Measurements from ENCODE around the gene MGAT4A. TPM values are rescaled to one million over a fixed set of nuclear protein-coding genes. Genes with fewer than 3 reads are reported as not detected.
"Not testable (repeated sequence)": the region's sequence is repeated elsewhere in the genome, so short reads cannot be mapped to it uniquely, and the experiment has no call there.

The MGAT4A gene
- total RNA-seq, 2 experiments from 2014 or later, result 73.4 to 76.2 TPM

- peak; percentile 68 for DNase-seq
- peaks cover 39% of the 10 kb centered on the region for H3K36me3 Mint-ChIP-seq (ENCODE audit: low read depth)
- peaks cover 66% of the 10 kb centered on the region for H3K4me1 Mint-ChIP-seq (ENCODE audit: low read depth)
- ChIA-PET CTCF (interaction anchor here (0.6 to 11.2 kb wide), 19 partner anchors 10 to 106 kb away, joined by 3 to 67 read pairs (median 5); no protein-coding TSS in a partner anchor), POLR2A (interaction anchor here (0.9 to 10.1 kb wide), 18 partner anchors 9 to 106 kb away, joined by 3 to 128 read pairs (median 6); no protein-coding TSS in a partner anchor)
- peak; percentile 10 for ATAC-seq
- peak overlapping the region; percentile 92 for H3K4me3 Mint-ChIP-seq
- H3K27ac Mint-ChIP-seq, result peak overlapping the region; percentile 87
- no peaks in the 10 kb centered on the region for H3K9me3 Mint-ChIP-seq (ENCODE audit: insufficient read depth)
- H3K27me3 Mint-ChIP-seq (ENCODE audit: low read depth), result no peaks in the 10 kb centered on the region
Measured at GRCh38 chr2:98730053-98730706, 752 bp downstream of the MGAT4A start.

GRCh38 chr2:98729652-98730051 is 1.3 kb downstream of the MGAT4A start:
- ATAC-seq (no peak), DNase-seq (no peak)
- peaks cover 43% of the 10 kb centered on the region for H3K36me3 Mint-ChIP-seq (ENCODE audit: low read depth)
- H3K9me3 Mint-ChIP-seq (ENCODE audit: insufficient read depth), result no peaks in the 10 kb centered on the region
- peak overlapping the region; percentile 87 for H3K27ac Mint-ChIP-seq
- peak overlapping the region; percentile 92 for H3K4me3 Mint-ChIP-seq
- ChIA-PET POLR2A (interaction anchor here (0.9 to 10.1 kb wide), 16 partner anchors 9 to 106 kb away, joined by 3 to 128 read pairs (median 6); no protein-coding TSS in a partner anchor), CTCF (interaction anchor here (0.8 to 11.2 kb wide), 16 partner anchors 9 to 107 kb away, joined by 3 to 67 read pairs (median 5); no protein-coding TSS in a partner anchor)
- no peaks in the 10 kb centered on the region for H3K27me3 Mint-ChIP-seq (ENCODE audit: low read depth)
- peaks cover 66% of the 10 kb centered on the region for H3K4me1 Mint-ChIP-seq (ENCODE audit: low read depth)

GRCh38 chr2:98728088-98728718 is 2.7 kb downstream of the MGAT4A start:
- Mint-ChIP-seq H3K4me3 (peak overlapping the region; percentile 92), H3K27ac (peak overlapping the region; percentile 84), H3K4me1 (ENCODE audit: low read depth) (peaks cover 63% of the 10 kb centered on the region), H3K36me3 (ENCODE audit: low read depth) (peaks cover 56% of the 10 kb centered on the region)
- ChIA-PET CTCF (interaction anchor here (0.8 to 11.2 kb wide), 9 partner anchors 10 to 95 kb away, joined by 4 to 67 read pairs (median 6); no protein-coding TSS in a partner anchor), POLR2A (interaction anchor here (0.6 to 10.1 kb wide), 8 partner anchors 8 to 265 kb away, joined by 3 to 128 read pairs (median 4); no protein-coding TSS in a partner anchor)
- not testable (repeated sequence) for H3K27me3 Mint-ChIP-seq (ENCODE audit: low read depth); H3K9me3 Mint-ChIP-seq (ENCODE audit: insufficient read depth); ATAC-seq
- peak; percentile 63 for DNase-seq

GRCh38 chr2:98727369-98728087 is 3.4 kb downstream of the MGAT4A start:
- Mint-ChIP-seq H3K4me3 (peak overlapping the region; percentile 92), H3K36me3 (ENCODE audit: low read depth) (peaks cover 56% of the 10 kb centered on the region), H3K27me3 (ENCODE audit: low read depth) (no peaks in the 10 kb centered on the region), H3K9me3 (ENCODE audit: insufficient read depth) (no peaks in the 10 kb centered on the region), H3K27ac (peak overlapping the region; percentile 75), H3K4me1 (ENCODE audit: low read depth) (peaks cover 63% of the 10 kb centered on the region)
- POLR2A ChIA-PET, result interaction anchor here (1.0 to 10.1 kb wide), 5 partner anchors 9 to 96 kb away, joined by 3 to 128 read pairs (median 4); no protein-coding TSS in a partner anchor
- CTCF ChIA-PET, result interaction anchor here (0.8 to 11.2 kb wide), 8 partner anchors 9 to 79 kb away, joined by 3 to 67 read pairs (median 5); no protein-coding TSS in a partner anchor
- no peak for ATAC-seq
- DNase-seq, result no peak

- DNase-seq (no peak), ATAC-seq (no peak)
- no peaks in the 10 kb centered on the region for H3K27me3 Mint-ChIP-seq (ENCODE audit: low read depth)
- H3K4me1 Mint-ChIP-seq (ENCODE audit: low read depth), result peaks cover 65% of the 10 kb centered on the region
- CTCF ChIA-PET, result interaction anchor here (1.0 to 11.2 kb wide), 6 partner anchors 17 to 78 kb away, joined by 3 to 67 read pairs (median 3); no protein-coding TSS in a partner anchor
- peak overlapping the region; percentile 75 for H3K27ac Mint-ChIP-seq
- POLR2A ChIA-PET, result interaction anchor here (1.2 to 10.1 kb wide), 3 partner anchors 46 to 64 kb away, joined by 3 to 128 read pairs (median 38); no protein-coding TSS in a partner anchor
- H3K4me3 Mint-ChIP-seq, result peak overlapping the region; percentile 92
- H3K36me3 Mint-ChIP-seq (ENCODE audit: low read depth), result peaks cover 59% of the 10 kb centered on the region
- no peaks in the 10 kb centered on the region for H3K9me3 Mint-ChIP-seq (ENCODE audit: insufficient read depth)
Measured at GRCh38 chr2:98726735-98727368, 4.1 kb downstream of the MGAT4A start.

- ChIA-PET CTCF (interaction anchor here (1.0 to 11.2 kb wide), 6 partner anchors 17 to 77 kb away, joined by 3 to 67 read pairs (median 3); no protein-coding TSS in a partner anchor), POLR2A (interaction anchor here (10.1 kb wide), 1 partner anchor 46 kb away, joined by 128 read pairs; no protein-coding TSS in a partner anchor)
- Mint-ChIP-seq H3K4me3 (peak overlapping the region; percentile 92), H3K36me3 (ENCODE audit: low read depth) (peaks cover 60% of the 10 kb centered on the region), H3K27me3 (ENCODE audit: low read depth) (no peaks in the 10 kb centered on the region), H3K27ac (peak overlapping the region; percentile 73), H3K4me1 (ENCODE audit: low read depth) (peaks cover 63% of the 10 kb centered on the region), H3K9me3 (ENCODE audit: insufficient read depth) (no peaks in the 10 kb centered on the region)
- DNase-seq, result no peak
- no peak for ATAC-seq
Measured at GRCh38 chr2:98726205-98726604, 4.7 kb downstream of the MGAT4A start.

- ChIA-PET CTCF (interaction anchor here (1.0 to 1.6 kb wide), 5 partner anchors 9 to 18 kb away, joined by 3 read pairs; no protein-coding TSS in a partner anchor), POLR2A (interaction anchor here (0.7 to 1.1 kb wide), 2 partner anchors 8 to 10 kb away, joined by 3 to 6 read pairs; partner anchors contain the start of gene MGAT4A)
- Mint-ChIP-seq H3K4me3 (no peak overlapping the region), H3K27ac (no peak overlapping the region), H3K27me3 (ENCODE audit: low read depth) (no peaks in the 10 kb centered on the region), H3K9me3 (ENCODE audit: insufficient read depth) (no peaks in the 10 kb centered on the region), H3K4me1 (ENCODE audit: low read depth) (peaks cover 75% of the 10 kb centered on the region), H3K36me3 (ENCODE audit: low read depth) (peaks cover 84% of the 10 kb centered on the region)
- DNase-seq (no peak), ATAC-seq (no peak)
Measured at GRCh38 chr2:98720286-98720685, 10.6 kb downstream of the MGAT4A start.

GRCh38 chr2:98717621-98718020 is 13.3 kb downstream of the MGAT4A start:
- POLR2A ChIA-PET, result interaction anchor here (1.0 to 1.3 kb wide), 3 partner anchors 10 to 68 kb away, joined by 3 to 4 read pairs (median 3); no protein-coding TSS in a partner anchor
- Mint-ChIP-seq H3K27ac (no peak overlapping the region), H3K4me1 (ENCODE audit: low read depth) (peaks cover 71% of the 10 kb centered on the region), H3K9me3 (ENCODE audit: insufficient read depth) (no peaks in the 10 kb centered on the region), H3K36me3 (ENCODE audit: low read depth) (peaks cover 70% of the 10 kb centered on the region), H3K27me3 (ENCODE audit: low read depth) (no peaks in the 10 kb centered on the region), H3K4me3 (no peak overlapping the region)
- DNase-seq (no peak), ATAC-seq (no peak)
- CTCF ChIA-PET, result interaction anchor here (0.9 to 2.4 kb wide), 4 partner anchors 10 to 68 kb away, joined by 3 to 9 read pairs (median 6); no protein-coding TSS in a partner anchor

- Mint-ChIP-seq H3K27me3 (ENCODE audit: low read depth) (no peaks in the 10 kb centered on the region), H3K4me3 (no peak overlapping the region), H3K9me3 (ENCODE audit: insufficient read depth) (no peaks in the 10 kb centered on the region), H3K36me3 (ENCODE audit: low read depth) (peaks cover 69% of the 10 kb centered on the region), H3K27ac (no peak overlapping the region), H3K4me1 (ENCODE audit: low read depth) (peaks cover 72% of the 10 kb centered on the region)
- ATAC-seq, result no peak
- no peak for DNase-seq
- ChIA-PET CTCF (no interaction called here), POLR2A (no interaction called here)
Measured at GRCh38 chr2:98716786-98717185, 14.1 kb downstream of the MGAT4A start.

- Mint-ChIP-seq H3K36me3 (ENCODE audit: low read depth) (peaks cover 64% of the 10 kb centered on the region), H3K27ac (peak overlapping the region; percentile 67), H3K4me3 (no peak overlapping the region), H3K27me3 (ENCODE audit: low read depth) (no peaks in the 10 kb centered on the region), H3K9me3 (ENCODE audit: insufficient read depth) (no peaks in the 10 kb centered on the region), H3K4me1 (ENCODE audit: low read depth) (peaks cover 79% of the 10 kb centered on the region)
- peak; percentile 44 for DNase-seq
- ChIA-PET CTCF (interaction anchor here (1.7 kb wide), 1 partner anchor 67 kb away, joined by 8 read pairs; no protein-coding TSS in a partner anchor), POLR2A (no interaction called here)
- ATAC-seq, result peak; percentile 54
Measured at GRCh38 chr2:98715812-98716451, 15.0 kb downstream of the MGAT4A start.

Measured in activated CD8-positive, alpha-beta T cell treated with anti-CD3 and anti-CD28 coated beads, Interleukin-2, amount 10 ng/mL, durations not matched to agents 7 days and 5 days (primary cell).